Measurements from ENCODE around the gene TMPRSS2. TPM values are rescaled to one million over a fixed set of nuclear protein-coding genes. Genes with fewer than 3 reads are reported as not detected.

The TMPRSS2 gene
- total RNA-seq, 4 donors from 2014 or later, result 39.6 to 419 (median 352) TPM

DNA sequence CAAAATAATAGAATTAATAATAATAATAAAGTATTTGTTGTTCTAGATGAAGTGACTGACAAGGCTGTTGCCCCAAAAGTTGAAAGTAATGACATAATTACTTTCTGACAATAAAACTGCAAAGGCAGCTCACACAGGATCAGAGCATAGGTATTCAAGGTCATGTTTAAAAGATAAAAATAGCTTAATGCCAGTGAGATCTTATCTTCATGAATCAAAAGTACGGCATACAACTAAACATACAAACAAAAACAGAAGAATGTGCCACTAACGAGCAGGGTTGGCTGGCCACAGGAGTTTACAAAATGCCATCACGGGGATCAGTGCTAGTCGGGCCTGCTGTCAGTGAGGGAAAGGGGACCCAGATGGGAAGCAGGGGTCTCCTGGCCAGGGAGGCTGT is 22.4 kb upstream of the TMPRSS2 start:
- DNase-seq, result no peak
- Histone ChIP-seq H3K9me3 (no peaks in the 10 kb centered on the region), H3K36me3 (no peaks in the 10 kb centered on the region), H3K4me3 (no peak overlapping the region), H3K4me1 (peaks cover 0 to 21% (median 0%) of the 10 kb centered on the region in 4 donors), H3K27me3 (no peaks in the 10 kb centered on the region), H3K27ac (peak overlapping the region in 1 of 4 donors; percentile 58)
- TF ChIP-seq POLR2A (IDR thresholded peaks at IDR 0.05), result no peak
- TF ChIP-seq CTCF (IDR thresholded peaks at IDR 0.05), result no peak

GRCh38 chr21:41529769-41530168 is 21.8 kb upstream of the TMPRSS2 start:
- Histone ChIP-seq H3K4me1 (peaks cover 0 to 21% (median 0%) of the 10 kb centered on the region in 4 donors), H3K36me3 (no peaks in the 10 kb centered on the region), H3K27me3 (no peaks in the 10 kb centered on the region), H3K9me3 (no peaks in the 10 kb centered on the region), H3K27ac (no peak overlapping the region), H3K4me3 (no peak overlapping the region)
- TF ChIP-seq CTCF (IDR thresholded peaks at IDR 0.05) (no peak), POLR2A (IDR thresholded peaks at IDR 0.05) (no peak)
- DNase-seq, result no peak

GRCh38 chr21:41526478-41527087 is 18.6 kb upstream of the TMPRSS2 start:
- no peaks in the 10 kb centered on the region for H3K9me3 ChIP-seq
- TF ChIP-seq POLR2A (IDR thresholded peaks at IDR 0.05), result no peak
- peak in 2 of 6 experiments; percentile 26 to 34 for TF ChIP-seq CTCF (IDR thresholded peaks at IDR 0.05)
- H3K36me3 ChIP-seq, result no peaks in the 10 kb centered on the region
- H3K4me3 ChIP-seq, result no peak overlapping the region
- DNase-seq, result peak in 2 of 3 donors; percentile 85 to 87
- no peaks in the 10 kb centered on the region for H3K27me3 ChIP-seq
- H3K27ac ChIP-seq, result peak overlapping the region in 3 of 4 donors; percentile 67 to 92 (median 81)
- H3K4me1 ChIP-seq, result peaks cover 0 to 21% (median 0%) of the 10 kb centered on the region in 4 donors

DNA sequence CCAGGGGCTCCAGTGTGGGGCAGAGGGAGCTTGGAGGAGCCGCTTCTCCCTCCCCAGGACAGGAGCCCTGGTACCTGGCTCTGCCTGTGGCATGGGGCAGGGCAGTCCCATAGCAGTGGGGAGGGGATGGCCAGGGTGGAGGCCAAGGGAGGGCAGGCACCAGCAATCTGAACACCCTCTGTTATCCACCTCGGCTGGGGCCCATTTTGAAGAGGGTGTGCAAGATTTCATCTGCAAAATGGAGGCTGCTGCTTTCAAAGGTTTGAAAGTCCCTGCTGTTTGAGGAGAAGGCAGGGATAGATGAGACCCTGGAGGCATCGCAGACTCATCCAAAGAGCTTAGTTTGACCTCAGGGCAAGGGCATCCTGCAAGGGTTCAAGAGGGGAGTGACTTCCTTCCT is 15.2 kb upstream of the TMPRSS2 start:
- peaks cover 0 to 10% (median 0%) of the 10 kb centered on the region in 4 donors for H3K9me3 ChIP-seq
- H3K4me1 ChIP-seq, result peaks cover 0 to 8% (median 0%) of the 10 kb centered on the region in 4 donors
- DNase-seq, result no peak
- no peaks in the 10 kb centered on the region for H3K36me3 ChIP-seq
- no peaks in the 10 kb centered on the region for H3K27me3 ChIP-seq
- no peak overlapping the region for H3K27ac ChIP-seq
- no peak overlapping the region for H3K4me3 ChIP-seq
- no peak for TF ChIP-seq CTCF (IDR thresholded peaks at IDR 0.05)
- no peak for TF ChIP-seq POLR2A (IDR thresholded peaks at IDR 0.05)

- H3K4me3 ChIP-seq, result no peak overlapping the region
- H3K9me3 ChIP-seq, result peaks cover 0 to 10% (median 0%) of the 10 kb centered on the region in 4 donors
- TF ChIP-seq CTCF (IDR thresholded peaks at IDR 0.05) (no peak), POLR2A (IDR thresholded peaks at IDR 0.05) (no peak)
- no peaks in the 10 kb centered on the region for H3K27me3 ChIP-seq
- DNase-seq, result no peak
- H3K27ac ChIP-seq, result no peak overlapping the region
- no peaks in the 10 kb centered on the region for H3K36me3 ChIP-seq
- H3K4me1 ChIP-seq, result peaks cover 0 to 4% (median 0%) of the 10 kb centered on the region in 4 donors
Measured at GRCh38 chr21:41521489-41522027, 13.6 kb upstream of the TMPRSS2 start.

Data from Peyer's patch (tissue), 4 donors.